Neural cell (in vitro differentiated cells): ENCODE data around the gene RANBP1. TPM values are rescaled to one million over a fixed set of nuclear protein-coding genes. Genes with fewer than 3 reads are reported as not detected.

Experiments used
- H2AFZ ChIP-seq: fragments of 200-600, 300-800 bp; sonication (generic), shearing (Covaris generic); 2 replicates; pipeline ENCODE4 v1.6.0; 2014; ENCODE audit warnings: low read depth, mild to moderate bottlenecking, antibody characterized with exemption, low read length, moderate library complexity
- H3F3A ChIP-seq: fragments of 200-600 bp; shearing (Covaris generic); 2 replicates; pipeline ENCODE4 v1.6.1; 2016; ENCODE audit warnings: mild to moderate bottlenecking, moderate library complexity, mixed read lengths, antibody characterized with exemption, low read length; ENCODE audit not compliant: insufficient read depth, poor library complexity, severe bottlenecking
- H3K27ac ChIP-seq: fragments of 200-600, 300-800 bp; sonication (generic), shearing (Covaris generic); 2 replicates; pipeline ENCODE4 v1.5.1; 2014; ENCODE audit warnings: mild to moderate bottlenecking, low read length, moderate library complexity
- H3K27me3 ChIP-seq: fragments of 300-800, 200-600 bp; sonication (generic), shearing (Covaris generic); 2 replicates; pipeline ENCODE4 v1.6.0; 2014; ENCODE audit warnings: mild to moderate bottlenecking, low read depth, low read length, moderate library complexity; ENCODE audit not compliant: insufficient read depth
- H3K36me3 ChIP-seq: fragments of 300-800, 200-600 bp; sonication (generic), shearing (Covaris generic); 2 replicates; pipeline ENCODE4 v1.5.1; 2014; ENCODE audit warnings: mild to moderate bottlenecking, antibody characterized with exemption, low read length, moderate library complexity; ENCODE audit not compliant: insufficient read depth
- H3K4me2 ChIP-seq: fragments of 300-800, 200-600 bp; sonication (generic), shearing (Covaris generic); 2 replicates; pipeline ENCODE4 v1.6.0; 2014; ENCODE audit warnings: mild to moderate bottlenecking, low read length
- H3K4me3 ChIP-seq: fragments of 300-800, 200-600 bp; sonication (generic), shearing (Covaris generic); 2 replicates; pipeline ENCODE4 v1.5.1; 2014; ENCODE audit warnings: mild to moderate bottlenecking, low read length, moderate library complexity
- H3K79me2 ChIP-seq: fragments of 200-600 bp; shearing (Covaris generic); replicated peaks from 2 replicates; pipeline ENCODE4 v1.6.0; 2014; ENCODE audit warnings: mild to moderate bottlenecking, low read length, moderate library complexity; ENCODE audit not compliant: insufficient read depth
- H3K9ac ChIP-seq: fragments of 300-800, 200-600 bp; sonication (generic), shearing (Covaris generic); 2 replicates; pipeline ENCODE4 v1.6.1; 2016; ENCODE audit warnings: mild to moderate bottlenecking, low read length, mixed read lengths
- H3K9me2 ChIP-seq: fragments of 200-600 bp; shearing (Covaris generic); 2 replicates; pipeline ENCODE4 v1.6.1; 2016; ENCODE audit warnings: mild to moderate bottlenecking, low read length, mixed read lengths; ENCODE audit not compliant: insufficient read depth
- H3K9me3 ChIP-seq: fragments of 200-600, 300-800 bp; sonication (generic), shearing (Covaris generic); 2 replicates; pipeline ENCODE4 v1.6.1; 2016; ENCODE audit warnings: mild to moderate bottlenecking, mixed run types, low read length, moderate library complexity, mixed read lengths
- H4K20me1 ChIP-seq: fragments of 200-600 bp; shearing (Covaris generic); 2 replicates; pipeline ENCODE4 v1.6.1; 2016; ENCODE audit warnings: mild to moderate bottlenecking, mixed run types; ENCODE audit not compliant: insufficient read depth
- CTCF ChIP-seq: fragments of 450-650 bp; IDR thresholded peaks from 2 replicates; pipeline ENCODE4 v1.5.1; 2014; ENCODE audit warnings: antibody characterized with exemption, mild to moderate bottlenecking, moderate library complexity; ENCODE audit not compliant: poor library complexity, severe bottlenecking
- EP300 ChIP-seq: fragments of 450-650 bp; conservative IDR thresholded peaks from 2 replicates; pipeline ENCODE4 v1.6.1; 2014; ENCODE audit warnings: antibody characterized with exemption, mild to moderate bottlenecking, moderate library complexity; ENCODE audit not compliant: poor library complexity, severe bottlenecking
- EZH2 ChIP-seq: fragments of 200-600, 300-800 bp; shearing (Covaris generic), sonication (generic); IDR thresholded peaks from 2 replicates; pipeline ENCODE4 v1.6.1; 2014; ENCODE audit warnings: antibody characterized with exemption, low read length, borderline replicate concordance, mild to moderate bottlenecking; ENCODE audit not compliant: insufficient read depth, poor library complexity, severe bottlenecking
- MXI1 ChIP-seq: fragments of 450-650 bp; conservative IDR thresholded peaks from 2 replicates; pipeline ENCODE4 v1.6.1; 2014; ENCODE audit warnings: antibody characterized with exemption, mild to moderate bottlenecking; ENCODE audit not compliant: poor library complexity, severe bottlenecking
- POLR2AphosphoS5 ChIP-seq: IDR thresholded peaks from 2 replicates; pipeline ENCODE4 v1.6.1; 2012
- RAD21 ChIP-seq: fragments of 450-650 bp; conservative IDR thresholded peaks from 2 replicates; pipeline ENCODE4 v1.6.1; 2014; ENCODE audit warnings: antibody characterized with exemption, mild to moderate bottlenecking, moderate library complexity
- REST ChIP-seq: IDR thresholded peaks from 2 replicates; pipeline ENCODE4 v1.6.1; 2012; ENCODE audit warnings: borderline replicate concordance
- SMC3 ChIP-seq: fragments of 450-650 bp; conservative IDR thresholded peaks from 2 replicates; pipeline ENCODE4 v1.6.1; 2014; ENCODE audit warnings: antibody characterized with exemption, mild to moderate bottlenecking, moderate library complexity; ENCODE audit not compliant: poor library complexity
- TAF1 ChIP-seq: IDR thresholded peaks from 2 replicates; pipeline ENCODE4 v1.6.1; 2012; ENCODE audit warnings: low read depth
- polyA plus RNA-seq: library from polyadenylated mRNA; depleted of rRNA; stranded (reverse); fragments of >200 nt; gene quantifications from 2 replicates; pipeline ENCODE4 v1.2.3, GENCODE V29; 2014

RANBP1 gene
- polyA plus RNA-seq, 1 donor from 2014 or later = 360 TPM

- H3K27me3 ChIP-seq = no peaks in the 10 kb centered on the region
- H3K4me2 ChIP-seq = no peak overlapping the region
- no peaks in the 10 kb centered on the region for H3K9me3 ChIP-seq
- no peak overlapping the region for H3K9ac ChIP-seq
- no peak overlapping the region for H3K4me3 ChIP-seq
- H3K9me2 ChIP-seq = no peaks in the 10 kb centered on the region
- no peaks in the 10 kb centered on the region for H3K36me3 ChIP-seq
- H3K79me2 ChIP-seq = no peaks in the 10 kb centered on the region
- H3K27ac ChIP-seq = no peak overlapping the region
- H2AFZ ChIP-seq = no peak overlapping the region
- H3F3A ChIP-seq = no peaks in the 10 kb centered on the region
- TF ChIP-seq SMC3 (no peak), REST (no peak), EZH2 (no peak), TAF1 (no peak), EP300 (no peak), CTCF (no peak), MXI1 (no peak), POLR2AphosphoS5 (no peak), RAD21 (no peak)
- H4K20me1 ChIP-seq = no peaks in the 10 kb centered on the region
Measured at GRCh38 chr22:20174785-20175596, 59.1 kb downstream of the RANBP1 start.

- Histone ChIP-seq H3K4me3 (no peak overlapping the region), H3K9me3 (no peaks in the 10 kb centered on the region), H3F3A (no peaks in the 10 kb centered on the region), H3K27me3 (no peaks in the 10 kb centered on the region), H3K27ac (no peak overlapping the region), H2AFZ (no peak overlapping the region), H3K79me2 (no peaks in the 10 kb centered on the region), H3K9ac (no peak overlapping the region), H4K20me1 (no peaks in the 10 kb centered on the region), H3K4me2 (no peak overlapping the region), H3K36me3 (no peaks in the 10 kb centered on the region), H3K9me2 (no peaks in the 10 kb centered on the region)
- TF ChIP-seq MXI1 (no peak), SMC3 (no peak), REST (no peak), POLR2AphosphoS5 (no peak), RAD21 (no peak), TAF1 (no peak)
Measured at GRCh38 chr22:20175597-20175900, 59.6 kb downstream of the RANBP1 start.
